Globus pallidus (tissue), 1 donor: Measurements from ENCODE around the gene MRPS15.

Experiments
- DNase-seq: peaks from one replicate; pipeline ENCODE4 v3.0.0-alpha.2; 2015; ENCODE audit warnings: low spot score

Gene MRPS15

DNA sequence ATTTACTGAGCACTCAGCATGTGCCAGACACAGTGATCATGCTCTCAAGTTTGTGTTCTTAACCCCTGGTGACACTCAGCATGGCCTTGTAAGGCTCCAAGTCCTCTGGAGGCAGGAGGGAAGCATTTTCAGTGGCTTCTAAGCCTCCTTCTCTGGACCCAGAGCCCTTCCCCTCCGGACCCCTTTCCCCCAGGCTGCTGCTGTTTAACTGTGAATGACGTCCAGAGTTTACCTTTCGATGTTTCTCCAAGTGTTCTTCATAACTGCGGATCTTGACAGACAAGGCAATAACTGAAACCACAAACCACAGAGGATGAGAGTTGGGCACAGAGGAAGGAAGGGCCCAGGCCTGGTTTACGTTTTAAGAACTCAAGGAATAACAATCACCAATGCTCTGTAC, 6.5 kb downstream of the MRPS15 start:
- DNase-seq = no peak

DNA sequence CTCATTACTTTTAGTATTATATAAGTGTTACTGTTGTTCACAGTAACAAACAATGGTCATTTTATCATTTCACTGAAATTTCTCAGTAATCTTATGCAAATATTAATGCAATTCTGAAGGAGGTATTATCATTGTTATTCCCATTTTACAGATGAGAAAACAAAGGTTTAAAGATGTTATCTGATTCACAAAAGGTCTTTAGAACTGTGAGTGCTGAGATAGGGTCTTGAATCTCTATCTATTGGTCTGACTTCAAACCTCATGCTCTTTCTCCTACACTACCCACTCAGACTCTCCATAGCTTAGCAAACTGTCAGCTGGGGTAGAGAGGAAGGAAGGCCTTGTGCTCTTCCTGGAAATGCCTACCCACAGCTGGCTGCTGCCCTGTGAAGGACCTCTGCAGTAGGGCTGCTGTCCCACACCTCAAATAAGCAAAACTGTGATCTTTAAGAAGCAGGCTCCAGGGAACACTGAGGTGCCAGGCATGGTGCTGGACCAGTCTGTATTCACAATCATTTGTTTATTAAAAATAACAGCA, 7.7 kb downstream of the MRPS15 start:
- DNase-seq = no peak

DNA sequence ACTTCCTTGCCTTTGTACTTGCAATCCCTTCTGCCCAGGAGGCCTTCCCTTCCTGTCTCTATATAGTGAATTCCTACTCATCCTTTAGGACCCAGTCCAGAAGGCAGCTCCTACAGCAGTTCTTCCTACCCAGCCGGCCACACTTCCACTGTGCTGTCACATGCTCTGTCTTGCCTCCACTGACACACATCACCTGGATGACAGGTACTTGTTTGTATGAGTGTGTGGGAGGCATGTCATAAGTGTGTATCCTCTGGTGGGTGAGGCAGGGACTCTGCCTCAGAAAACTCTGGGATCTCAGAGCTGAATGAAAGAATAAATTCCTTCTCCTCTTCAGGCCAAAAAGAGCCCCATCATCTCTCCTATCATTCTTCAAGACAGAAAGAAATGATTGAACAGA, 8.8 kb downstream of the MRPS15 start:
- no peak for DNase-seq

DNA sequence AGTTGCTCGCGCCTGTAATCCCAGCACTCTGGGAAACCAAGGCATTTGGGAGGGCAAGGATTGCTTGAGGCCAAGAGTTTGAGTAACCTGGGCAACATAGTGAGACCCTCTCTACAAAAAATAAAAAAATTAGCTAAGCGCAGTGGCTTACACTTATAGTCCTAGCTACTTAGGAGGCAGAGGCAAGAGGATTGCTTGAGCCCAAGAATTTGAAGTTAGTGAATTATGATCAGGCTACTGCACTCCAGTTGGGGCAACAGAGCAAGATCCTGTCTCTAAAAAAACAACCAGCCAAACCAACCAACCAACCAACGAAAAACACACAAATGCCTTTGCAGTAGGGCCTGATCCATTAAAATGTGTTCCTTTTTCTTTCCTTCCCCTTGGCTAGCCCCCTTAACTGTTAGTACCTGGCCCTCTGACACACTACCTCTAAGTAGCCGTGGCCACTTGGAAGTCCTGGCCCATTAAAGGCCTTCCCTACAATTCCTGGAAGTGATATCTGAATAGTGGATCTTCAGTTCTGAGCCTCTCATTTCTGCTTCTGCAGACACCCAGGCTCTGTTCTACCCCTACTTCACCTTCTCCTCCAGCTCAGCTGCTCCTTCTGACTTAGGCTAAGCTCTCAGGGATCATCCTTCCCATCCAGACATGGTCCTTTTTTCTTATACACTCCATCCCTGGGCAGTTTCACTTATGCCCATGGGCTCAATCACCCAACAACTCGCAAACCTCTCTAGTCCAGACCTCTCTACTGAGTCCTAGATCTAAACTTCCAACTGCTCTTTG, 10.4 kb downstream of the MRPS15 start:
- DNase-seq = no peak

DNA sequence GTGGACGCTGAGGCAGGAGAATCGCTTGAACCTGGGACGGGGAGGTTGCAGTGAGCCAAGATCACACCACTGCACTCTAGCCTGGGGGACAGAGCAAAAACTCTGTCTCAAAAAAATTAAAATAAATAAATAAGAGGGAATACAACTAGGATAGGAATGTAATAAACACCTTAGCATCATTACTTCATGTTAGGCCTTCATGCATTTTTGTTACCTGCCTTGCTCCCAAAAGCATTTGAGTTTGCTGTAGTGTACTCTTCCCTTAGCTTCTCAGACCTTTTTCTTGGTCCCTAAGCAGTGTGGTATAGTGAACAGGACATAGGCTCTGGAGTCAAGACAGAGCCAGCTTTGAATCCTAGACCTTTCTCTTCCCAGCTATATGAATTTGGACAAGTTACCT, 11.1 kb downstream of the MRPS15 start:
- DNase-seq = no peak

DNA sequence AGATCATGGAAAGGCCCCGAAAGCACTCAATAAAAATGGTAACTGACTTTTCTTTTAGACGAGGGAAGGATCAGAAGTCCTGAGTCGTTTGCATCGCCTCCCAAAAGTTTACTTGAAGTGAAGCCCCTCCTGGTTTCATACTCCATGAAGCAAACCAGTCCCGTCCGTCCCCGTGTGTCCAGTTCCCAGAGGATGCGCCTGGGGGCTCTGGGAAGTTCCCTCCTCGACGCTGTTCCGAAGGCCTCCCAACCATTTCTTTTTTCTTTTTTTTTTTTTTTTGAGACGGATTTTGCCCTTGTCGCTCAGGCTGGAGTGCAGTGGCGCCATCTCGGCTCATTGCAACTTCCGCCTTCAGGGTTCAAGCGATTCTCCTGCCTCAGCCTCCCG, 13.3 kb downstream of the MRPS15 start:
- no peak for DNase-seq

DNA sequence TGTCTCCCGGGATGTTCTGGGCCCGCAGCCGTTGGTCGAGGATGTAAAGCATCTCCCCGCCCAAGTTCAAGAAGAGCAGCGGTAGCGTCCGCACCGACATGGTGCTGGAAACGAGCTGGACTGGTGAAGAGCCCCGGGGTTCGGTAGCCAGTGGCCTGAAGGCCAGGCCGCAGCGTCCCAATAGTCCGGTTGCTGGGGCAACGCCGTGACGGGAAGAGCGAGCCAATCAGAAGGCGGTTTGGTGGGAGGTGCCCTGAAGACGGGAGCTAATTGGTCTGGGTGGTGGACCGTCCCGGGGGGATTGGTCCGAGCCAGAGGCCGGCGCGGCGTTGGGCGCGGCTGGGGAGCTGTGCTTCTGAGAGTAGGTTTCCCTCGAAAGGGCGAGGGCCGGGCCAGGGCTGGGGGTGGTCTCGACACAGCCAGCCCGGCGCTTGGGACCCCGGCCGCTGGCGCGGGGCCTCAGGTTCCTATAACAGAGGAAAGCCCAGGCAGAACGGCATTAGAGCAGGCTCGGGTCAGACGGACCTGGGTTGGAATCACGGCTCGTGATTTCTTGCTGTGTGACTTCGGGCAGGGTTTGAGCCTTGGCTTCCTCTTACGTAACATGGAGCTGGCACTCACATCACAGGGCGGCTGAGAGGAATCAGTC, 13.8 kb downstream of the MRPS15 start, which contains the start of gene OSCP1:
OSCP1 (minus strand) TSS at position 182 of the 649 bp plus-strand sequence; CDS start at position 100, 82 bp downstream.
- peak; percentile 91 for DNase-seq

DNA sequence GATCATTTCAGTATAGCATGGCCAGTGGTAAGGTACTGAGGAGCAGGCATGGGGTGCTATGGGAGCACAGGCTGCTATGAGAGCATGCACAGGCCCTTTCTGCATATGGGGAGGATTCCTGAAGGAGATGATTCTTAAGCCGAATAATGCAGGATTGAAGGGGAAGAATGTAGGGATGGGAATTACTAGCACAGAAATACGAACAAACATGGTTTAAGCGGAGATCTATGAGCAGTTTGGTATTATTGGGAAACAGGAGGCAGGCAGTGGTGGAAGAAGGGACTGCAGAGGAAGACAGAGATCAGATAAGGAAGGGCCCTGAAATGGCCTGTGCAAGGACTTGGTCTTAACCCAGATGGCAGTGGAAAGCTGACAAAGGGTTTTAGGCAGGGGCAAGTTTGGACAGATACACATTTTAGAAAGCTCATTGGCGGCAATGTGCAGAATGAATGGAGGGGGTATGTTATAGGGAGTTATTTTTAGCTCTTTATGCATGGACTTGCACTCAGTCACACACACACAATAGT, 15.6 kb downstream of the MRPS15 start:
- DNase-seq = no peak

DNA sequence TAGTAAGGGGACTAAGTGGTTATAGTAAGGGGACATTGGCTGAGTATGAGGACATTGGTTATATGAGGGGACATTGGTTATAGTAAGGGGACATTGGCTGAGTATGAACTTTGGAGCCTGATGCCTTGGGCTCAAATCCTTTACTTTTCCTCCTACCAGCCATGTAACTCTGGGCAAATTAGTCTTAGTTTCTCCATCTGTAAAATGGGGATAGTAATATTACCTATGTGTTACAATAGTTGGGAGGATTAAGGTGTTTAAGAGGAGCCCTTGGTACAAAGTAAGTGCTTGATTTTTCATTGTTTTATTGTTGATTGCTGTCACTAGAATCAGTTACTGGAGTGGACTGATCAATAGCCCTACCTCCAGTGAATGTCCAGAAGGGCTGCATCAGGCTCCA, 16.7 kb downstream of the MRPS15 start:
- no peak for DNase-seq

DNA sequence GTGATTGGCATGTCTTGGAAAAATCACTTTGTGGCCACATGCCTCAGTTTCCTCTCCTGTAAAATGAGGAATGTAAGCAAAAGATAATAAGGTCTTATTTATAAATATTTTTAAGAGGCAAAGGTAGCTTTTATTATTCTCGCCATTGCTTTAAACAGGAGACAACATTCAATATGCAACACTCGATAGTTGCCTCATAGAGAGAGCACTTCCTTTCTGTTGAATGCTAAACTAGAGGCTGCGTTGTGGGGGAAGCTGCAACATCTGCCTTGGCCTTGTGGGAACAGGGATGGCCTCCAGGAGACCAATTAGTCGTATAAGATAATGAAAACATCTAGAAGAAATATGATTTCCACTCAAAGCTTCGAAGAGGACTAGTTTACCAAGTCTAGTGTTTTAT, 17.4 kb downstream of the MRPS15 start:
- DNase-seq = no peak

DNA sequence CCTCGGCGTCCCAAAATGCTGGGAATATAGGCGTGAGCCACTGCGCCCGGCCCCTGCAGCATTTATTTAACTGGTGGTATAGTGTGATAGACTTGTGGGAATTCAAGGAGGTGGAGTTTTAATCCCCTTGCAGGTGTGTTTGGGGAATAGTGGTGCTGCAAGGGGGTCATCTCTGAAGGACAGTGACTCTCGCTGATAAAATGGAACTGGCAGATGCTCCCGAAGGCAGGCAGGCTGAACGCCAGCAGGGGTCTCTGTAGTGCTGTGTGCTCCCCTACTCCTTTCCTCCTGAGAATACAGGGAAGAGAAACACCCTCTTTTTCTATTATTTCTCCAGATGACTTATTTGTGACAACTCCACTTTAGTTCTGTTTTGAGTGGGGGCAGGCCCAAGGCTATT, 17.9 kb downstream of the MRPS15 start:
- no peak for DNase-seq

DNA sequence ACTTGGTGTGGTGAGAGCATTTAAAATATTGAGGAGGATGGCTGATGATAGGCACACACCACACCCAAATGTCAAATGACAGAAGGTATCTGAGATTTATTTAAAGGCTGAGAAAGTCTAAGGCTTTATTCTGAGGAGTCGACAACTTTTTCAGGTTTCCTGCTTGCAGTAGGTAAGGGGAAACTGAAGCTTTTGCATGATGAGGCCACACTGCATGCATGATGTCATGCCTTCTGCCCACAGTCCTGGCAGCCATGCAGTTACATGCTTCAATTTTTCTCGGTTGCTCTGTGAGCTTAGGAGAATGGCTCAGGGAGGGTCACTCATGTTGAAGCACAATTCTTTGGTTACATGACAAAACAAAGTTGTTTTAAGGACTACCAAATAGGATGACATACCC, 20.9 kb downstream of the MRPS15 start:
- no peak for DNase-seq

DNA sequence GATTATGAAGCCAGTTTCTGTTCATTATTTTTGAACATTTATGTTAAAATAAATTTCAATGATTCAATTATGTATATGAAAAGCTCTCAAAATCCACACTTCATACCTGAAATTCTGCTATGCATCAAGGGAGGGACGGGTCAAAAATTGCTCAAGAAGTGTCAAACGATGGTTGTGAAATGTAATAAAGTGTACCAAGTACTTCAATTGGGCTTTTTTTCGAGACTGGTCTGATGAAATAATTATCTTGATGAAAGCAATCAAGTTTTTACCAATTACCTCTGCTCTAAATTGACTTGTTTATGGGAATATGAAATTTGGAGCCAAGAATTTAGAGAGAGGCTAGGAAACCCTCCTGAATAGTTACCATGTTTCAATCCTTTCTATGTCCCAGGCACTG, 21.8 kb downstream of the MRPS15 start:
- no peak for DNase-seq

DNA sequence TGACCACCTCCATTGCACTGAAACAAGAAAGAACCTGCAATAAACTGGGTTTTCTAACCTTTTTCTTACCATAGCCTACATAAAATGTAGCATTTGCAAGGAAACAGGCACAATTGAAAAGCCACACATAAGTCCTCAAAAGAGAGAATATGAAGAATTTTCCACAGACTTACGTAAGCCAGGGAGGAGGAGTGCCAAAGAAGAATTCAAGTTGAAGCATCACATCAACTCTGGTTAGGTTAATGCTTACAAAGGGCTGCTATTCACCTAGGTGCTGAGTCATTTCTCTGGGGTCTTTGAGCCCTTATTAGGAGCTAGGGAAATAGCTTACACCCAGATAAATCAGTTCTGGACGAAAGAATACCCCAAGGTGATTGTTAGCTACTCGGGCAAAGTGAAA, 23.5 kb downstream of the MRPS15 start:
- no peak for DNase-seq

DNA sequence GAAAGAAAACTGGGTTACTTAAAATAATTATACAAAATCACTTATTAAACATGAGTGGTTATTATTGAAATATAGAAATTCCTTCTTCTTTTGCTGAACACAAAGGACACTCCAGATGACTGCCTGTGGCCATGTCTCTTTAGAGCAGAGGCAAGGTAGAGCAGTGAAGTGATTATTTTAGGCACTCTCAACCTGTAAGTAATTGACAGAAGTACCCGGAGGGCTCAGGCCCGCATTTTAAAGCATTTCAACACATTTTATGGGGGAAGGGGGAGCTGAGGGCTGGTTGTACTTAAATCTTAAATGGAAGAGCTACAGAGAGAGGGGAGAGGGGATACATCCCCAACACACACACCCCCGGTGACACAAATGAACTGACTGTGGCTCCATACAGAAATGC, 24.1 kb downstream of the MRPS15 start:
- DNase-seq = no peak

DNA sequence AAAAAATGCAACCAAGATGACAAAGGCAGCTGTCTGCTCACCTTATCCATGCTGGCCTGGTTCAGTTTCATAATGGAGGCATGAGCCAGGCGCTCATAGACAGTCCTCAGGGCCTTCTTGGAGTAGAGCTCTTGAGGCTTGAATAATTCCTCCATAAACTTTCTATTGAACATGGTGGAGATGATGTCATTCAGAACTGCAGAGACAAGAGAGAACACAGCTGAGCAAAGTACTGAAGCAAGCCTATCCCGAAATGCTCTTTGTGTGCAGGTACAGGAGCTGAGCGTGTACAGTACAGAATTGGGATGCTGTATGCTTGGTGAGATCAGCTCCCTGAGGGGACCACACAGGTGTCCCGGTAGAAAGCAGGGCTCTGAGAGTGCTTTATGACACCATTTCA, 25.5 kb downstream of the MRPS15 start:
- DNase-seq = no peak

DNA sequence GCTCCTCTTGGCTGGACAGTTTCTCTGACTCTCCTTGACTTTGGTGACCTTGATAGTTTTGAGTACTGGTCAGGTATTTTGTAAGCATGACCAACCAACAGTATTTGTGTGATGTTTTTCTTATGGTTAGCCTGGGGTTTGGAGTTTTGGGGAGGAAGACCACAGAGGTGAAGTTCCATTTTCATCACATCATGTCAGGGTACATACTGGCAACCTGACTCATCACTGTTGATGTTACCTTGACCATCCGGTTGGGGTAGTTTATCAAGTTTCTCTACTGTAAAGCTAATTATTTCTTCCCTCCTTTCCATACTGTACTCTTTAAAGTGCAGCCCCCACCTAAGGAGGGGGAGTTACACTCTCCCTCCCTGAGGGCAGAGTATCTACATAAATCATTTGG, 27.4 kb downstream of the MRPS15 start:
- no peak for DNase-seq

DNA sequence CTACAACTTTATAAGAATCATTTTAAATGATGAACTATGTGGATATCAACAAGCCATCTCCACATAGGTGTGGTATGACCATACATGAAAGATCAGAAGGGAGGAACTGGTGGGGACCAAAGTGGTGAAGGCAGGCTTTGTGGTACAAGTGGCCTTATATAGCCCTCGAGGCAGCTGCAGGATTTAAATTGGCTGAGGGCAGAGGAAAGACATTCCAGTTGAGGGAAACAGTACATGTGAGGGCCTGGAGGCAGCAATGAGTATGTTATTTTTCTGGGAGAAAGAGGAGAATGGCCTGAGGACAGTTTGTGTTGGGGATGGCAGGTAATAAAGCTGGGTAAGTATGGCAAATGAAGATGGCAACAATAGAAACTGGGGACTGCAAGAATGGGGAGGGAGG, 31.1 kb downstream of the MRPS15 start:
- DNase-seq = no peak

DNA sequence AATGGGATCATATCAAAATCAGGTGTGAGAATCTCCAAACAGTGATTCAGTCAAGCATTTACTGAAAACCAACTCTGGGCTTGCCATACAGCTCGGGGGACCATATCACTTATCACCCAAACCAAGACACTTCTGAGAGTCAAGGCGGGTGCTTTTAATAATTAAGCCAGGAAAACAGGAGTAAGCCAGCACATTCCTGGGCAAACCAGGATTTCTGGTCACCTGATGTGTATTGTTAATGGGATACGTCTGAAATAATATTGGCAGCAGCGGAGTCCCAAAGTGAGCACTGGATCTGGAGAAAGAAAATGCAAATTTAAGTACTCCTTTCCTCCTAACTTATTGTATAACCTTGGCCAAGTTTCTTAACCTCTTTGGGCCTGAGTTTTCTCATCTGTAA, 31.6 kb downstream of the MRPS15 start:
- no peak for DNase-seq

DNA sequence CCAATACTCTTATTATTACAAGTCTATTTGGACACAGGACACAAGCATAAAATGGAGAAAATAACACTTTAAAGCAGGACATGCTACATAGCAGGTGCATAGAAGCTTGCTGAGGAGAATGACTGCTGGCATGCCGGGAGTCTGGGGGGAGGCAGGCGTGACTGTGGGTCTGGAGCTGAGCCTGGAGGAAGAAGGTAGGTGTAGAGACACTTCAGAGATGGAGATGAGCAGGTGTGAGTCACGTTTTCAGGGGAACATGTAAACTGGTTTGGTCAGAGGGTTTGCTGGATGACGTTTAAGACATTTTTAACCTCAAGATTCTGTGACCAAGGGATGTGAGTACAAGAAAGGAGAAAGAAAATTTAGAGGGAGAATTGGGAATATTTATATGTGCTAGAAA, 38.4 kb downstream of the MRPS15 start:
- no peak for DNase-seq

DNA sequence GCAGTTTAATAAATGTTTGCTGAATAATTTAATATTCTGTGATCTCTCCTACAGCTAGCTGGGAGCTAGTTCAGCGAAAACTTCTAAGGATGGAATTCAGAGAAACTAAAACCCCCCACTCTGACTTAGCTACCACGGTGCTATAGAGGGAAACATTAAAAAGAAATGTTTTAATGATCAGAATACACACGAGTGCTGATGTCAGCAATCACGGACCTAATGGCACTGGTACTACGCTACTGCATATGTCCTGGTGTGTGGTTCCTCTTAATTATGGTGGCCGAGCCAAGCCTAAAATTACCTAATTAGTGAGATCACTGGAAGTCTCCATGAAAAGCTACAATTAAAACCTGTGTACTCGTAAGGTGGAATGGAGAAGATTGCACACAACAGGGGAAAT, 42.5 kb downstream of the MRPS15 start:
- DNase-seq = no peak

DNA sequence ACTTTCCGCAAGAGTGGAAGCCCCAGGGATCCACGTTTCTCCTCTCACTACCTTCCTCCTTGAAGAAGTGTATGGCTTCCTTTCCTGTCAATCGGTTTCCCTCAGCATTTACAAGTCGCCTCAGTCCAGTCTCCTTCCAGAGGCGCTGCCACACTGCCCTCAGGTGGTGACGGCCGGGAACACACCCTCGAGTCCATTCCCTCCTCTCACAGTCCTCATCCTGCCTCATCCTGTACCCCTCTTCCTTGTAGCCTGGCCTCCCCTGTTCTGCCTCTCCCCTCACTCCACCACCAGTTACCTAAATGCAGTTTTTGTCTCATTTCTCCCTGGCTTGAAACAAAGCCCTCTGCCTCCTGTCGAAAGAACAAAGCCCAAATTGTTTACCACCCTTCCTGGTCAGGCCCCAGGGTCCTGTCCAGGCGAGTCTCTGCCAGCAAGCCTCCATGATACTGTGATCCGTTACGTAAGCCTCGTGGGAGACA, 43.3 kb downstream of the MRPS15 start:
- DNase-seq = peak; percentile 75

DNA sequence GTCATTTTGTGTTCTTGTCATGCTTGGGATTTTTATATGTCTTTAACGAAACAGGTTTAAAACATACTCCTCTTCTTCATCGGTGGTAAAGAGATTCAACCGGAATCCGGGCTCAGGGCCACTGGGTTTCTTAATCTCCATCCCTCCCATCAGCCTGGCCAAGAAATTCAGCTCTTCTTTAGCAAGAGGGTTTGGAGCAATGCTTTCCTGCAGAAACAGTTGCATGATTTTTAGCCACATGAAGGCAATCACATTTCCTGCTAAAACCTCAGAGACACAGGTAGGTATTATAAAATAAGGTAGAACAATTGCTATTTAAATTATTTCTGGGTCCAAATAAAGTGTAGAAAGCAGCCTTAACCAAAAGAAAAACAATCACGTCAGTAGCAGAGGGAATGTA, 43.8 kb downstream of the MRPS15 start:
- no peak for DNase-seq
